Muscle of leg (tissue), 11 donors: Measurements from ENCODE around the gene CSF2. TPM values are rescaled to one million over a fixed set of nuclear protein-coding genes. Genes with fewer than 3 reads are reported as not detected.

Experiments used
- DNase-seq: peaks from one replicate; pipeline ENCODE4 v3.0.0; 2013
- H3K27ac ChIP-seq: one replicate; pipeline ENCODE4 v1.5.1; 2013; ENCODE audit warnings: mild to moderate bottlenecking, low read length, control low read depth
- H3K27me3 ChIP-seq: one replicate; pipeline ENCODE4 v1.6.1; 2013; ENCODE audit warnings: low read length; ENCODE audit not compliant: control insufficient read depth, insufficient read depth
- H3K36me3 ChIP-seq: one replicate; pipeline ENCODE4 v1.6.1; 2013; ENCODE audit warnings: low read length; ENCODE audit not compliant: control insufficient read depth, insufficient read depth
- H3K4me1 ChIP-seq: one replicate; pipeline ENCODE4 v1.6.1; 2013; ENCODE audit warnings: low read length; ENCODE audit not compliant: control insufficient read depth, insufficient read depth
- H3K4me3 ChIP-seq: one replicate; pipeline ENCODE4 v1.5.1; 2013; ENCODE audit warnings: low read length, control low read depth
- H3K9me3 ChIP-seq: replicated peaks from 2 replicates; pipeline ENCODE4 v1.6.1; 2013; ENCODE audit warnings: low read depth, low read length; ENCODE audit not compliant: control insufficient read depth
- WGBS: methylation state at CpG from one replicate; pipeline ENCODE4 v1.1.5; 2013; ENCODE audit warnings: missing lambda C conversion rate; ENCODE audit not compliant: insufficient coverage; 5-methylcytosine and 5-hydroxymethylcytosine counted together
- polyA plus RNA-seq, 8 donors: library from polyadenylated mRNA; unstranded; fragments of 120-200 nt; gene quantifications; one replicate each; pipeline versions ENCODE4 v1.2.1 to v1.2.3, GENCODE V29; 2013; ENCODE audit warnings: inconsistent platforms in 1 of 8, low replicate concordance in 1 of 8; ENCODE audit not compliant: insufficient read length in 8 of 8, insufficient read depth in 1 of 8
- total RNA-seq: library from RNA; stranded (reverse); fragments of 120-200 nt; gene quantifications from one replicate; pipeline ENCODE4 v1.2.4, GENCODE V29; 2013

The CSF2 gene
- total and polyA plus RNA-seq, 9 donors: not detected

GRCh38 chr5:132098151-132098594 is 24.6 kb downstream of the CSF2 start:
- no peak overlapping the region for H3K4me3 ChIP-seq
- no peak for DNase-seq
- H3K27me3 ChIP-seq: no peaks in the 10 kb centered on the region
- no peak overlapping the region for H3K27ac ChIP-seq
- peaks cover 24% of the 10 kb centered on the region for H3K4me1 ChIP-seq
- H3K9me3 ChIP-seq: no peaks in the 10 kb centered on the region
- H3K36me3 ChIP-seq: no peaks in the 10 kb centered on the region
- WGBS: 77% methylated on average over 4 of the region's 5 CpGs

- Histone ChIP-seq H3K4me3 (no peak overlapping the region), H3K36me3 (no peaks in the 10 kb centered on the region), H3K4me1 (peaks cover 24% of the 10 kb centered on the region)
Observed at GRCh38 chr5:132098621-132099020, 25.0 kb downstream of the CSF2 start.

GRCh38 chr5:132099076-132099748 is 25.6 kb downstream of the CSF2 start:
- no peaks in the 10 kb centered on the region for H3K27me3 ChIP-seq
- H3K36me3 ChIP-seq: no peaks in the 10 kb centered on the region
- no CpG with 5 or more reads among the region's 5 CpGs for WGBS
- no peak overlapping the region for H3K4me3 ChIP-seq
- no peaks in the 10 kb centered on the region for H3K9me3 ChIP-seq
- H3K4me1 ChIP-seq: peaks cover 23% of the 10 kb centered on the region
- no peak overlapping the region for H3K27ac ChIP-seq
- DNase-seq: no peak

More at GRCh38 chr5:132098621-132099020, 25.0 kb downstream of the CSF2 start:
- no peak overlapping the region for H3K27ac ChIP-seq
- H3K27me3 ChIP-seq: no peaks in the 10 kb centered on the region
- no peak for DNase-seq
- no peaks in the 10 kb centered on the region for H3K9me3 ChIP-seq

- no peaks in the 10 kb centered on the region for H3K27me3 ChIP-seq
- no peak overlapping the region for H3K27ac ChIP-seq
- no peaks in the 10 kb centered on the region for H3K36me3 ChIP-seq
- H3K4me3 ChIP-seq: no peak overlapping the region
- DNase-seq: no peak
- 84% methylated on average over 3 of the region's 3 CpGs for WGBS
- H3K4me1 ChIP-seq: peaks cover 17% of the 10 kb centered on the region
- H3K9me3 ChIP-seq: no peaks in the 10 kb centered on the region
Observed at GRCh38 chr5:132099905-132100304, 26.3 kb downstream of the CSF2 start.

DNA sequence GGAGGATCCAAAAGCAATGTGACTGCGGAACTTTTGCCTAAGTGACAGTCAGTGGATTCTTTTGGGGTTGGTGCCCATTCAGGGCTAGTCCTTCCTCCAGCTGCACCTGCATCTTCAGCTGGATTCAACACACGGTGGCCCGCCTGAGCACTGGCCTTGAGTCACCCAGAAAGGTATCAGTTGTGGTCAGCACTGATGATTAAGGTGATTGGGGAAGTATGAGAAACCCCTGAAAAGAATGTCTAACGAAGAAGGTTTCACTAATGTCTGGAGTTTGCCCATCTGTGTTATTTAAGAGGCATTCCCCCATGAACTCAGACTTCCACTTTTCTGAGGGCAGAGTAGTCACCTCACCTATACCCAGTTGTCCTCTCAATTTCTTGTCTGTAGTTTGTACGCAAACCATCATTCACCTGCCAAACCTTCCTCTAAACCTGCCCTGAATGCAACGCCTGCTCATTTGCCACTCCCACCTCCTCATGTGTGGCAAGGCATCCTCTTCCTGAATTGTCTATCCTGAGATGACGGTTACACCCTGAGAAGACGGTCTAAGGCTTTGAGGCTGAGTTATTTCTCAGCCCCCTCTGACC is 27.2 kb downstream of the CSF2 start:
- DNase-seq: no peak
- Histone ChIP-seq H3K27ac (no peak overlapping the region), H3K36me3 (no peaks in the 10 kb centered on the region), H3K4me1 (peaks cover 14% of the 10 kb centered on the region), H3K4me3 (no peak overlapping the region), H3K9me3 (no peaks in the 10 kb centered on the region), H3K27me3 (no peaks in the 10 kb centered on the region)
- WGBS: 91% methylated on average over 7 of the region's 8 CpGs

DNA sequence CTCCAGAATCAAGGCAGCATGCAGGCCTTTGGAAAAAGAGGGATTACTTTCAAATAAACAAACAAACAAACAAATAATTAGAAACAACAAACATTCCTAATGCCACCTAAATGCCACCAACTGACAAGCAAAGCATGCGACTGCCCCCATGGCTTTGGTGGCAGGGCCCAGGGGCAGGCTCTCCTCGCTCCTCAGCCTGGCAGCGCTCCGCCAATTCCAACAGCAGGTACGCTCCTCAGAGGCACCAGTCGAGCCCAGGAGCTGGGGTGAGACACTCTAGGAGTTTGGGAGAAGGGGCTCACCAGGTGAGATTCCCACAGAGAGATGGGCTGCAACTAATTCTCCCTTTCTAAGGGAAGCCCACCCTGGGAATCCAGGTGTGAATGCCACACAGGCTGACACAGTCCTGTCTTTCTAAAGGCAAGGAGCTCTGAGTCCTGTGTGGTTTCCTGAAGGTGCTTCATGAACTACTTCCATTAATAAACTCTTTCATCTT is 27.8 kb downstream of the CSF2 start:
- no peak overlapping the region for H3K4me3 ChIP-seq
- WGBS: 98% methylated on average over 4 of the region's 6 CpGs
- peaks cover 14% of the 10 kb centered on the region for H3K4me1 ChIP-seq
- no peaks in the 10 kb centered on the region for H3K36me3 ChIP-seq
- no peak for DNase-seq
- H3K9me3 ChIP-seq: no peaks in the 10 kb centered on the region
- H3K27ac ChIP-seq: no peak overlapping the region
- no peaks in the 10 kb centered on the region for H3K27me3 ChIP-seq

GRCh38 chr5:132102101-132102701 is 28.6 kb downstream of the CSF2 start:
- H3K4me1 ChIP-seq: peaks cover 14% of the 10 kb centered on the region
- DNase-seq: no peak
- H3K4me3 ChIP-seq: no peak overlapping the region
- WGBS: 93% methylated on average over 4 of the region's 5 CpGs
- H3K27ac ChIP-seq: no peak overlapping the region
- H3K27me3 ChIP-seq: no peaks in the 10 kb centered on the region
- no peaks in the 10 kb centered on the region for H3K9me3 ChIP-seq
- no peaks in the 10 kb centered on the region for H3K36me3 ChIP-seq

- H3K4me1 ChIP-seq: peaks cover 14% of the 10 kb centered on the region
- DNase-seq: no peak
- no peak overlapping the region for H3K4me3 ChIP-seq
- no peaks in the 10 kb centered on the region for H3K9me3 ChIP-seq
- 79% methylated on average over 3 of the region's 3 CpGs for WGBS
- no peaks in the 10 kb centered on the region for H3K36me3 ChIP-seq
- no peaks in the 10 kb centered on the region for H3K27me3 ChIP-seq
- peak overlapping the region; percentile 13 for H3K27ac ChIP-seq
Observed at GRCh38 chr5:132102944-132103331, 29.3 kb downstream of the CSF2 start.

- peak overlapping the region; percentile 29 for H3K27ac ChIP-seq
Observed at GRCh38 chr5:132103332-132103951, 29.9 kb downstream of the CSF2 start.

GRCh38 chr5:132103969-132104391 is 30.4 kb downstream of the CSF2 start:
- peaks cover 14% of the 10 kb centered on the region for H3K4me1 ChIP-seq
- DNase-seq: no peak
- no peaks in the 10 kb centered on the region for H3K36me3 ChIP-seq
- no peak overlapping the region for H3K4me3 ChIP-seq
- H3K27ac ChIP-seq: no peak overlapping the region
- H3K9me3 ChIP-seq: no peaks in the 10 kb centered on the region
- H3K27me3 ChIP-seq: no peaks in the 10 kb centered on the region
- 96% methylated on average over 5 of the region's 6 CpGs for WGBS

More at GRCh38 chr5:132103332-132103951, 29.9 kb downstream of the CSF2 start:
- Histone ChIP-seq H3K4me1 (peaks cover 14% of the 10 kb centered on the region), H3K36me3 (no peaks in the 10 kb centered on the region), H3K9me3 (no peaks in the 10 kb centered on the region), H3K27me3 (no peaks in the 10 kb centered on the region), H3K4me3 (no peak overlapping the region)
- DNase-seq: peak; percentile 81
